T-helper 1 cell treated with Interleukin-12 subunit alpha and Interleukin-12 subunit beta and Interleukin-4 antibody, amounts not matched to agents 30 μg/mL and 1 μg/mL, for 36 hours (primary cell): ENCODE data around the gene EDDM13.
"Not testable (repeated sequence)": the region's sequence is repeated elsewhere in the genome, so short reads cannot be mapped to it uniquely, and the experiment has no call there.

Source experiments
- H3K27ac Mint-ChIP-seq: one replicate; pipeline ENCODE4 v1.8.0; 2021; ENCODE audit warnings: mild to moderate bottlenecking, mixed read lengths
- H3K27me3 Mint-ChIP-seq: one replicate; pipeline ENCODE4 v1.8.0; 2021; ENCODE audit warnings: low read depth, mixed read lengths
- H3K36me3 Mint-ChIP-seq: one replicate; pipeline ENCODE4 v1.8.0; 2021; ENCODE audit warnings: low read depth, mixed read lengths
- H3K4me1 Mint-ChIP-seq: one replicate; pipeline ENCODE4 v1.8.0; 2021; ENCODE audit warnings: low read depth, mixed read lengths
- H3K4me3 Mint-ChIP-seq: one replicate; pipeline ENCODE4 v1.8.0; 2021; ENCODE audit warnings: mild to moderate bottlenecking, moderate library complexity, mixed read lengths
- H3K9me3 Mint-ChIP-seq: one replicate; pipeline ENCODE4 v1.8.0; 2021; ENCODE audit warnings: mixed read lengths

The EDDM13 gene

DNA sequence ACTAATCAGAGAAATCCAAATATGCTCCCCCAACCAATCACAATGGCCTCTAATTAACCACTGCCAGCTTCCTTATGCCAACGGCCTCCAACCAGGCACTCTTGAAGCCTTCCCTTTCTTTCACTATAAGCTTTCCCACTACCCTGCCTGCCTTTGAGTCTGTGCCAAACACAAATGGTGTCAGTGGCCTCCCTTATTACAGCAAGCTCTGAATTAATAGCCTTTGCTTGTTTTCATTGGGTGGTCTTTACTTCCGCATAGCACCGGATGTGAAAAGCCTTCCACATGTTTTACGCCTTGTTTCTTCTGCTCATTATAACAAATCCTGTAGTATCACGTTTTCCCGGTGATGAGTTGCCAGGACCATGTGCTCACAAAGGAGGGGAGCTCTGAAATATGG lies 1.4 kb upstream of the EDDM13 start:
- no peaks in the 10 kb centered on the region for H3K36me3 Mint-ChIP-seq
- H3K27ac Mint-ChIP-seq = no peak overlapping the region
- H3K9me3 Mint-ChIP-seq = no peaks in the 10 kb centered on the region
- no peaks in the 10 kb centered on the region for H3K4me1 Mint-ChIP-seq
- H3K27me3 Mint-ChIP-seq = no peaks in the 10 kb centered on the region
- H3K4me3 Mint-ChIP-seq = no peak overlapping the region

DNA sequence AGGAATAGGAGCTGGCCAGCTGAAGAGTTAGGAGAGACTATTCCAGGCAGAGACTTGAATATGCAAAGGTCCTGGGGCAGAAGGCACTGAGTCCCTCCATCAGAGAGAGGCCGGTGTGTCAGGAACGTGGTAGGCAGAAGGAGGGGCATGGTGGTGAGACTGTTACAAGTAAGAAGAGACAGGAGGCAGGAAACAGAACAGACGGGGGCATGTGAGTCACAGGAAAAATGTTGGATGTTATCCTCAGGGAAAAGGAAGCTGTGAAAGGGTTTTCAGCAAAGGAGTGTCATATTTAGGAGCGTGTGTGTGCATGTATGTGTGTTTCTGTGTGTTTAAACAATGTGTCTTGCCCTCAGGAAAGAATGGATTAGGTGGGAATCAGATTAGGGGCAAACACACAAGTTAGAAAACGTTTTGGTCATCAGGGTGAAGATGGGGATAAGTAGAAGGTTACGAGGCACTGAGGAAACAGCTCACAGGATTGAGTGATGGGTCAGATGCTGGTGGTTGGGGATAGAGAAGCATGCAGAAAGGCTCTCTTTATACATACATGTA lies 1.1 kb downstream of the EDDM13 start:
- Mint-ChIP-seq H3K4me1 (no peaks in the 10 kb centered on the region), H3K36me3 (no peaks in the 10 kb centered on the region), H3K9me3 (no peaks in the 10 kb centered on the region), H3K4me3 (no peak overlapping the region), H3K27ac (no peak overlapping the region), H3K27me3 (no peaks in the 10 kb centered on the region)

DNA sequence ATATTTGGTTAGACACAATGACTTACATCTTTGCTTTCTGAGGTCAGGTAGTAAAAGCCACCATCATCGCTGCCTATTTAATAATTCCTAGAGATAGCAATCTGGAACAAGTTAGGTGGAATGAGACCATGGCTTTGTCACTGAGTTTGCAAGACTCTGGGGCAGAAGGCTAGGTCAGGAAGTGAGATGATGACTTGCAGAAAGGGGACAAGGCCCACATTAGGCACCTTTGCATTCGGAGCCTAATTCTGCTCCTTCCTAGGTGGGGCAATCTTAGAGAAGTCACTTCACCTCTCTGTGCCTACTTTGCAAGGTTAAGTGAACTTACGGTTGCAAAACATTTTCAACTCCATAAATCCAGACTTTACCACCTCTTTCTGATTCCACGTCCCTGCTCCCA lies 10.3 kb downstream of the EDDM13 start:
- H3K27ac Mint-ChIP-seq = no peak overlapping the region
- H3K36me3 Mint-ChIP-seq = no peaks in the 10 kb centered on the region
- H3K4me3 Mint-ChIP-seq = no peak overlapping the region
- H3K9me3 Mint-ChIP-seq = no peaks in the 10 kb centered on the region
- no peaks in the 10 kb centered on the region for H3K4me1 Mint-ChIP-seq
- no peaks in the 10 kb centered on the region for H3K27me3 Mint-ChIP-seq

DNA sequence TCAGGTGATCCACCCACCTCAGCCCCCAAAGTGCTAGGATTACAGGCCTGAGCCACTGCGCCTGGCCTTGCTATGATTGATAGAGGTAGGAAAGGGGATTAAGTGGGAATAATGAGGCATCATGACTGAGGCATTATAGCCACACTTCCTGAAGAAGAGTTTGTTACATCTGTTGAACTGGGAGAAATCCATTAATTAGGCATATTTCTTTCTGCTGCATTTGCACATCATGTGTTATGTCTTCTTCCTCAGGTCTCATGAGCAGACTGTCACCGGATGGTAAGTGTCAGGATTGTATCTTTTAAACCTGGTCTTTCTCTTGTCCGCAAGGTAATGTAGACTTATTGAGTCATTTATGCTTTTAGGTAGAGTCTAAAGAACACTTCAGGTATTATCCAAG lies 12.2 kb downstream of the EDDM13 start:
- no peaks in the 10 kb centered on the region for H3K36me3 Mint-ChIP-seq

DNA sequence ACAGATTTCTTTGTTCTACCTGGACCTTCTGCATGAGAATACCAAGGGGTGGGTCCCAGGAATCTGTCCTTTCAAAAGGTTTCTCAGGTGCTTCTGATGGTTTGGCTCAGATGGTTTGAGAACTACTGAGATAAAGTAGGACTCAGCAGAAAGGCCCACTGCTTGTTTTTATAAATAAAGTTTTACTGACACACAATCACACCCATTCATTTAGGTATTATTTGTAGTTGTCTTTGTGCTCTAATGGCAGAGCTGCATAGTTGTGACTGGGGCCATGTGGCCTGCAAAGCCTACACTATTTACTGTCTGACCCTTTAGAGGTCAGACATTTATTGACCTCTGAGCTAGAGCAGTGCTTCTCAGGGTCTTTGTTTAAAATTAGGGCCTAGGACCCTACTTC lies 17.6 kb downstream of the EDDM13 start:
- no peaks in the 10 kb centered on the region for H3K4me1 Mint-ChIP-seq
- peaks cover 6% of the 10 kb centered on the region for H3K36me3 Mint-ChIP-seq
- H3K27ac Mint-ChIP-seq = no peak overlapping the region
- H3K27me3 Mint-ChIP-seq = no peaks in the 10 kb centered on the region
- peaks cover 7% of the 10 kb centered on the region for H3K9me3 Mint-ChIP-seq
- no peak overlapping the region for H3K4me3 Mint-ChIP-seq

More for the DNA sequence above, 12.2 kb downstream of the EDDM13 start:
- Mint-ChIP-seq H3K4me1 (no peaks in the 10 kb centered on the region), H3K27me3 (no peaks in the 10 kb centered on the region), H3K4me3 (no peak overlapping the region), H3K9me3 (no peaks in the 10 kb centered on the region), H3K27ac (no peak overlapping the region)

DNA sequence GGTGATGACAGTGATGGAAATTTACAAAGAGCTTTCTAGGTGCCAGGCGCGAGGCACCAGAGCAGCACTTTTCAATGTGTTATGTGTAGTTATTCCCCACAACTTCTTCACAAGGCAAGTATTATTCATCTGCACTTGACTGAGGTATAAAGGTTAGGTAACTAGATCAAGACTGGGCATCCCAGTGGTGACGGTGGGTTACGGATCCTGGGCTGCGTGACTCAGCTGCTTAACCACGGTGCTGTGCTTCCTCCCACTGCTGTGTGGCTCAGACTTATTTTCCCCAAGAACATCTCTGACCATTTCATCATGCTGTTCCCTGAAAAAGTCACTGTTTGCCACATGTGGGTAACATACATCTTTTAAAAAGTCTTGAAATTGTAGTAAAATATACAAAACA lies 19.3 kb downstream of the EDDM13 start:
- Mint-ChIP-seq H3K27ac (no peak overlapping the region), H3K4me3 (no peak overlapping the region), H3K36me3 (peaks cover 8% of the 10 kb centered on the region), H3K4me1 (no peaks in the 10 kb centered on the region), H3K27me3 (no peaks in the 10 kb centered on the region), H3K9me3 (peaks cover 7% of the 10 kb centered on the region)

DNA sequence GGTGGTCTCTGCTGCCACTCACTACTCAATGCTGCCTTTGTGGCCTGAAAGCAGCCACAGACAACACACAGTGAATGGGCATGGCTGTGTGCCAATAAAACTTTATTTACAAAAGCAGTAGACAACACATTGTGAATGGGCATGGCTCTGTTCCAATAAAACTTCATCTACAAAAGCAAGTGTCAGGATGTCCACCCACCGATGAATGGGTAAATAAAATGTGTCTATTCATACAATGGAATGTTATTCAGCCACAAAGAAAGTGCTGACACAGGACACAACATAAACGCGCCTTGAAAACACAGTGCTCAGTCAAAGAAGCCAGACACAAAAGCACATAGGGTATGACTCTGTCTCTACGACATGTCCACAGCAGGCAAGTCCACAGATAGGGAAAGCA lies 22.0 kb downstream of the EDDM13 start:
- Mint-ChIP-seq H3K27me3 (no peaks in the 10 kb centered on the region), H3K9me3 (peaks cover 7% of the 10 kb centered on the region), H3K36me3 (peaks cover 8% of the 10 kb centered on the region), H3K27ac (no peak overlapping the region), H3K4me3 (no peak overlapping the region), H3K4me1 (no peaks in the 10 kb centered on the region)

DNA sequence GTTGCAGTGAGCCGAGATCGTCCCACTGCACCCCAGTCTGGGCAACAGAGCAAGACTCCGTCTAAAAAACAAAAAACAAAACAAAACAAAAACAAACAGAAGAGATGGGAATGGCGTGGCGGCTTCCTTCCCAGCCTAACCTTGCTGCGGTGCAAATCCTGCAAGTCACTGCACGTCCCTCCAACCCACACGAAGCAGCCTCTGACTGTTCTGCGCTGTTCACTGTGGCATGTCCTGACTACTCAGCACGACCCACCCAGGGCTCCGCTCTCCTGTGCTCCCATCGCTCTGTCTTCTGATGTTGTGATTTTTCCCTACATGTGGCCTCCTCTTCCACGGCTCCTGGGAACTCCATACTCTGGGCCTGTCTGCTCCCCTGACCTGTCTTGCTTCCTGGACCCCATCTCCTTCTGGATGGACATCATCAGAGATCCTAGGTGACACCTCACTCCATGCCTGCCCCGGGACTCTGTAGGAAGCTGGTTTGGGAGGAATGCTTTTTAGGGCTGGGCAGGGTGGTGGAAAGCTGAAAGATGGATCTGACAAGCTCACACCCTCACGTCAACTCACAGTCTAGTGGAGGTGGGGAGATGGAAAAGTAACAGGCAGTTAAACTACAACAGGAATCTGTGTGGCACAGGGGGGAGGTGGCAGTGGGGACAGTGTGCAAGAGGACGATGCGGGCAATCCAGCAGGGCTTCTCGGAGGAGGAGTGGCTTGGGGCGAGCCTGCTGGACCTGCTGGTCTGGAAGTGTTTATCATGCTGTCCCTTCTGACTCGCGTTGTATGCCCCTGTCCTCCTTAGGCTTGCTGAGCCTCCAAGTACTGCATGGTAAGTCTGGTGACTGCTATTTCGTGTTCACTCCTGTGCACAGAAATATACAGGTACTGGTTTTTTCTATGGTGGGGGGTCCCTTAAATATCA lies 23.2 kb downstream of the EDDM13 start:
- Mint-ChIP-seq H3K9me3 (peaks cover 7% of the 10 kb centered on the region), H3K4me1 (peaks cover 2% of the 10 kb centered on the region), H3K27ac (no peak overlapping the region), H3K27me3 (no peaks in the 10 kb centered on the region), H3K4me3 (no peak overlapping the region), H3K36me3 (peaks cover 11% of the 10 kb centered on the region)

DNA sequence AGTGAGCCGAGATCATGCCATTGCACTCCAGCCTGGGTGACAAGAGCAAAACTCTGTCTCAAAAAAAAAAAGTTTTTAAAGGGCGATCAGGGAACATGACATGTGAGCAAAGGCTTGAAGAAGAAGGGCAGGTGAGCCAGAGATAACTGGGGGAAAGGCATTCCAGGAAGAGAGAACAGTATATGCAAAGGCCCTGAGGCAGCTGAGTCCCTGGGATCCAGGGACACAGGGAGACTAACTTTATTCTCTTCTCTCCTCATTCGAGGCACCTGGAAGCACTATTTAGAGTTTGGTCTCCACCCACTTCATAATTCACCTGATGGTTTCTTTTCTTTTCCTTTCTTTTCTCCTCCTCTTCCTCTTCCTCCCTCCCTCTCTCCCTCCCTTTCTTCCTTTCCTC lies 24.5 kb downstream of the EDDM13 start:
- Mint-ChIP-seq H3K4me1 (peaks cover 9% of the 10 kb centered on the region), H3K36me3 (peaks cover 15% of the 10 kb centered on the region), H3K9me3 (peaks cover 7% of the 10 kb centered on the region), H3K27me3 (no peaks in the 10 kb centered on the region), H3K27ac (no peak overlapping the region), H3K4me3 (no peak overlapping the region)

DNA sequence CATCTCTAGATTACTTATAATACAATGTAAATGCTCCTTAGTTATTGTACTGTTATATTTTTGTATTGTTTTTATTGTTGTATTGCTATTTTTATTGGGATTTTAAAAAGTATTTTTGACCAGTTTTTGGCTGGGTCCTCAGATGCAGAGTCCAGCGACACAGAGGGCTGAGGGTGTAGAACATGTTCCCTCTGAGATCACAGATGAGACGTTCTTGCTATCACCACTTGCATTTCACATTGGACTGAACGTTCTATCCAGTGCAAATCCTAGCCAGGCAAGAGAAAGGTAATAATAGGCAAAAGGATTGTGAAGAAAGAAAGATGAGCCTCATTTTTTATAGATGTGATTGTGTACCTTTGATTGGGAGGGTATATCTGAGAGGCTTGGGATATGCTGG lies 27.1 kb downstream of the EDDM13 start:
- H3K4me3 Mint-ChIP-seq = no peak overlapping the region
- H3K9me3 Mint-ChIP-seq = no peaks in the 10 kb centered on the region
- peaks cover 9% of the 10 kb centered on the region for H3K36me3 Mint-ChIP-seq
- no peak overlapping the region for H3K27ac Mint-ChIP-seq
- no peaks in the 10 kb centered on the region for H3K27me3 Mint-ChIP-seq
- H3K4me1 Mint-ChIP-seq = peaks cover 9% of the 10 kb centered on the region

DNA sequence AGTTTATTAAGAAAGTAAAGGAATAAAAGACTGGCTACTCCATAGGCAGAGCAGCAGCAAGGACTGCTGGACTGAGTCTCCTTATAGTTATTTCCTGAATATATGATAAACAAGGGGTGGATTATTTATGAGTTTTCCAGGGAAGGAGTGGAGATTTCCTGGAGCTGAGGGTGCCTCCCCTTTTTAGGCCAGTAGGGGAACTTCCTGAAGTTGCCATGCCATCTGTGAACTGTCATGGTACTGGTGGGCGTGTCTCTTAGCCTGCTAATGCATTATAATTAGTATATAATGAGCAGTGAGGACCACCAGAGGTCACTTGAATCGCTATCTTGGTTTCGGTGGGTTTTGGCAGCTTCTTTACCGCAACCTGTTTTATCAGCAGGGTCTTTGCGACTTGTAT lies 28.6 kb downstream of the EDDM13 start:
- Mint-ChIP-seq H3K9me3 (no peaks in the 10 kb centered on the region), H3K27ac (no peak overlapping the region), H3K4me1 (peaks cover 9% of the 10 kb centered on the region), H3K27me3 (no peaks in the 10 kb centered on the region), H3K36me3 (peaks cover 9% of the 10 kb centered on the region), H3K4me3 (no peak overlapping the region)

DNA sequence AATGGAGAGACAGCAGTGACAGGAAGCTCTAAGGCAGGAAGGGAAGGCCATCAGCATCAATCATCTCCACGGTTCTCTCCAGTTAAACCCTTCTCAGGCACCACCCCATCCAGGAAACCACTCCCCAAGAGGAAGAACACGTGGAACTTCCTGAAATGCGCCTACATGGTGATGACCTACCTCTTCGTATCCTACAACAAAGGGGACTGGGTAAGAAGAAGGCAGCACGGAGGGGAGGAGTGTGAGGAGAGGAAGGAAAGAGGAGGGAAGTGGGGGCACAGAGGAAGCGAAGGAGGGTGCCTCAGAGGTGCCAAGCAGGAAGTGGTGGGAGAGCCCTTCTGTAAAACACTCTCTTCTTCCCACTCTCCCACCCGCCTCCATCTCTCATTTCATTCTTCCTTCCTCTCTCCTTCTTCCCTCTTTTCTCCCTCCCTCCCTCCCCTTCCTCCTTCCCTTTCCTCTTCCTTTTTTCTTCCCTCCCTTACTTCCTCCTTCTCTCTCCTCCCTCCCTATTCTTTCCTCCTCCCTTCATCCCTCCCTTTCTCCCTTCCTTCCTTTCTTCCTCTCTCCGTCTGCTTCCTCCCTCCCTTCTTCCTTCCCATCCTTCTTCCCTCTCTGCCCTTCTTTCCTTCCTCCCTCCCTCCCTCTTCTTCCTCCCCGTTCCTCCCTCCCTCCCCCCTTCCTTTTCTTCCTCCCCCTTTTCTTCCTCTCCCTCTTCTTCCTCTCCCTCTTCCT lies 29.5 kb downstream of the EDDM13 start:
- peak overlapping the region; percentile 9 for H3K4me3 Mint-ChIP-seq
- H3K36me3 Mint-ChIP-seq = peaks cover 7% of the 10 kb centered on the region
- H3K27ac Mint-ChIP-seq = peak overlapping the region; percentile 76
- H3K9me3 Mint-ChIP-seq = no peaks in the 10 kb centered on the region
- peaks cover 9% of the 10 kb centered on the region for H3K4me1 Mint-ChIP-seq
- H3K27me3 Mint-ChIP-seq = no peaks in the 10 kb centered on the region

DNA sequence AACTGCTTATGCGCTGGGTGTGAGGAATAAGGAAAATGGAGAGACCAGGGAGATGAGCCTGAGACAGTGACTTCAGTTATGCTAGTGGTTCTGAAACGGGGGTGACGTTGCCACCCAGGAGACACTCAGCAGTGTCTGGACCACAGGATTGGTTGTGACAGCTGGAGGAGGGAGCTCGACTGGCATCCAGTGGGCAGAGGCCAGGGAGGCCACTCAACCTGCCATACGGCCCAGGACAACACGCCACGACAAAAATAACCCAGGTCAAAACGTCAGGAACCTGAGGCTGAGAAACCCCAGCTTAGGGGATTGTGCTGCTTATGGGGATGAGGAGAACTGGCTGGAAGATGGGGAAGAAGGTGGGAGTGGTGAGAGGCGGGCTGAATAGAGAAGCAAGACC lies 31.7 kb downstream of the EDDM13 start:
- H3K27me3 Mint-ChIP-seq = no peaks in the 10 kb centered on the region
- H3K27ac Mint-ChIP-seq = no peak overlapping the region
- H3K4me1 Mint-ChIP-seq = peaks cover 9% of the 10 kb centered on the region
- no peak overlapping the region for H3K4me3 Mint-ChIP-seq
- peaks cover 7% of the 10 kb centered on the region for H3K36me3 Mint-ChIP-seq
- H3K9me3 Mint-ChIP-seq = no peaks in the 10 kb centered on the region

DNA sequence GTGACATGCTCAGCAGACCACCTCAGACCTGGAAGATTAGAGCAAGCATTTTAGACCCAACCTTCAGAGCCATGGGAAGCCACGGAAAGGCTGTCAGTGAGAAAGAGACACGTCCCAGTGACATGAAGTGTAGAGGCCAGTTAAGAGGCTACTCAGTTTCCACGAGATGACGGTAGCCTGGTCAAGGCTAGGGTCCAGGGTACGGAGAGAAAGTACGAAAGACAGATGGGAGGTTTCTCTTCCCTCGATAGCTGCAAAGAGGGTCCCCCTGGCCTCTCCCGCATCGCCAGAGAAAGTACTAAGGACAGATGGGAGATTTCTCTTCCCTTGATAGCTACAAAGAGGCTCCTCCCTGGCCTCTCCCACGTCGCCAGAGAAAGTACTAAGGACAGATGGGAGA lies 33.5 kb downstream of the EDDM13 start:
- Mint-ChIP-seq H3K4me1 (peaks cover 6% of the 10 kb centered on the region), H3K27me3 (no peaks in the 10 kb centered on the region), H3K9me3 (no peaks in the 10 kb centered on the region), H3K36me3 (peaks cover 4% of the 10 kb centered on the region), H3K27ac (no peak overlapping the region), H3K4me3 (no peak overlapping the region)

DNA sequence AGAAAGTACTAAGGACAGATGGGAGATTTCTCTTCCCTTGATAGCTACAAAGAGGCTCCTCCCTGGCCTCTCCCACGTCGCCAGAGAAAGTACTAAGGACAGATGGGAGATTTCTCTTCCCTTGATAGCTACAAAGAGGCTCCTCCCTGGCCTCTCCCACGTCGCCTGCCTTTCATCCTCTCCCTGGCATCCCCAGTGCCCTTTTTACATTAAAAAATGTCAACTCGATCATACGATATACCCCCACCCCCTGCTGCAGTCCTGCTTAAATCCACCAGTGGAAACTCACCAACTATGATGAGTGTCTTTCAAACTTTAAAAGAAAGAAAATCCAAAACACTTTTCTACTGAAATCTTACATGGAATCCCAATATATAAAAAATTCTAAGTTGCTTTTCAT lies 34.5 kb downstream of the EDDM13 start:
- not testable (repeated sequence) for H3K4me1 Mint-ChIP-seq, H3K9me3 Mint-ChIP-seq, H3K36me3 Mint-ChIP-seq, H3K27ac Mint-ChIP-seq, H3K27me3 Mint-ChIP-seq, H3K4me3 Mint-ChIP-seq
